ENCODE results near the gene TMEM271.

The TMEM271 gene

GRCh38 chr4:612052-612748, 36.1 kb upstream of the TMEM271 start:
- no peak for DNase-seq (ENCODE audit: extremely low spot score)
- ChIA-PET POLR2A (no interaction called here), CTCF (no interaction called here)
- no peak for TF ChIP-seq ARNT (IDR thresholded peaks at IDR 0.05)
- TF ChIP-seq SP1 (IDR thresholded peaks at IDR 0.05), result no peak
- TF ChIP-seq ELF4 (IDR thresholded peaks at IDR 0.05), result no peak
- no peak for TF ChIP-seq TARDBP (IDR thresholded peaks at IDR 0.05)
- TF ChIP-seq L3MBTL2 (conservative IDR thresholded peaks at IDR 0.05), result no peak
- no peak for TF ChIP-seq ZNF384 (IDR thresholded peaks at IDR 0.05)
- no peak for TF ChIP-seq SUZ12 (IDR thresholded peaks at IDR 0.05)
- TF ChIP-seq FOXA1 (IDR thresholded peaks at IDR 0.05), result no peak
- TF ChIP-seq HDGF (IDR thresholded peaks at IDR 0.05; ENCODE audit: borderline replicate concordance), result no peak
- TF ChIP-seq NFRKB (IDR thresholded peaks at IDR 0.05), result no peak
- no peak for TF ChIP-seq FOXK2 (IDR thresholded peaks at IDR 0.05)
- TF ChIP-seq BHLHE40 (IDR thresholded peaks at IDR 0.05; ENCODE audit: borderline replicate concordance), result no peak
- no peak for TF ChIP-seq FOXM1 (IDR thresholded peaks at IDR 0.05; ENCODE audit: borderline replicate concordance)
- TF ChIP-seq LEF1 (IDR thresholded peaks at IDR 0.05; ENCODE audit: borderline replicate concordance), result no peak
- TF ChIP-seq CTBP1 (IDR thresholded peaks at IDR 0.05; ENCODE audit: borderline replicate concordance), result no peak

- no peak for TF ChIP-seq FOXM1 (IDR thresholded peaks at IDR 0.05; ENCODE audit: borderline replicate concordance)
- TF ChIP-seq FOXK2 (IDR thresholded peaks at IDR 0.05), result no peak
- TF ChIP-seq L3MBTL2 (conservative IDR thresholded peaks at IDR 0.05), result no peak
- no peak for TF ChIP-seq ELF4 (IDR thresholded peaks at IDR 0.05)
- no peak for TF ChIP-seq ZNF384 (IDR thresholded peaks at IDR 0.05)
- TF ChIP-seq SUZ12 (IDR thresholded peaks at IDR 0.05), result no peak
- TF ChIP-seq LEF1 (IDR thresholded peaks at IDR 0.05; ENCODE audit: borderline replicate concordance), result no peak
- TF ChIP-seq CTBP1 (IDR thresholded peaks at IDR 0.05; ENCODE audit: borderline replicate concordance), result no peak
- no peak for TF ChIP-seq SP1 (IDR thresholded peaks at IDR 0.05)
- TF ChIP-seq TARDBP (IDR thresholded peaks at IDR 0.05), result no peak
- no peak for TF ChIP-seq PKNOX1 (IDR thresholded peaks at IDR 0.05)
- no peak for TF ChIP-seq HDGF (IDR thresholded peaks at IDR 0.05; ENCODE audit: borderline replicate concordance)
- no peak for TF ChIP-seq NFRKB (IDR thresholded peaks at IDR 0.05)
- POLR2A ChIA-PET, result no interaction called here
- CTCF ChIA-PET, result no interaction called here
These were observed 34.5 kb upstream of the TMEM271 start for GRCh38 chr4:610411-611261.

GRCh38 chr4:609400-610050, 33.4 kb upstream of the TMEM271 start:
- DNase-seq (ENCODE audit: extremely low spot score), result no peak
- ChIA-PET POLR2A (no interaction called here), CTCF (no interaction called here)

More at GRCh38 chr4:610411-611261, 34.5 kb upstream of the TMEM271 start:
- no peak for DNase-seq (ENCODE audit: extremely low spot score)

GRCh38 chr4:608236-608635, 32.1 kb upstream of the TMEM271 start:
- ChIA-PET POLR2A (no interaction called here), CTCF (no interaction called here)
- no peak for DNase-seq (ENCODE audit: extremely low spot score)
- no peak for TF ChIP-seq PKNOX1 (IDR thresholded peaks at IDR 0.05)
- no peak for TF ChIP-seq FOXM1 (IDR thresholded peaks at IDR 0.05; ENCODE audit: borderline replicate concordance)
- no peak for TF ChIP-seq HDGF (IDR thresholded peaks at IDR 0.05; ENCODE audit: borderline replicate concordance)
- no peak for TF ChIP-seq BHLHE40 (IDR thresholded peaks at IDR 0.05; ENCODE audit: borderline replicate concordance)
- no peak for TF ChIP-seq FOXK2 (IDR thresholded peaks at IDR 0.05)
- no peak for TF ChIP-seq ZNF384 (IDR thresholded peaks at IDR 0.05)
- no peak for TF ChIP-seq TARDBP (IDR thresholded peaks at IDR 0.05)
- TF ChIP-seq NFRKB (IDR thresholded peaks at IDR 0.05), result no peak
- no peak for TF ChIP-seq ARNT (IDR thresholded peaks at IDR 0.05)
- no peak for TF ChIP-seq FOXA1 (IDR thresholded peaks at IDR 0.05)
- TF ChIP-seq CTBP1 (IDR thresholded peaks at IDR 0.05; ENCODE audit: borderline replicate concordance), result no peak
- TF ChIP-seq SUZ12 (IDR thresholded peaks at IDR 0.05), result no peak
- TF ChIP-seq SP1 (IDR thresholded peaks at IDR 0.05), result no peak
- TF ChIP-seq L3MBTL2 (conservative IDR thresholded peaks at IDR 0.05), result no peak

More at GRCh38 chr4:609400-610050, 33.4 kb upstream of the TMEM271 start:
- TF ChIP-seq FOXK2 (IDR thresholded peaks at IDR 0.05) (no peak), PKNOX1 (IDR thresholded peaks at IDR 0.05) (peak; percentile 99)

- no peak for DNase-seq (ENCODE audit: extremely low spot score)
- POLR2A ChIA-PET, result no interaction called here
- CTCF ChIA-PET, result no interaction called here
- TF ChIP-seq L3MBTL2 (conservative IDR thresholded peaks at IDR 0.05) (no peak), FOXK2 (IDR thresholded peaks at IDR 0.05) (no peak), PKNOX1 (IDR thresholded peaks at IDR 0.05) (no peak), SP1 (IDR thresholded peaks at IDR 0.05) (no peak), HDGF (IDR thresholded peaks at IDR 0.05; ENCODE audit: borderline replicate concordance) (no peak), TARDBP (IDR thresholded peaks at IDR 0.05) (no peak), NFRKB (IDR thresholded peaks at IDR 0.05) (no peak), SUZ12 (IDR thresholded peaks at IDR 0.05) (no peak), BHLHE40 (IDR thresholded peaks at IDR 0.05; ENCODE audit: borderline replicate concordance) (no peak), ARNT (IDR thresholded peaks at IDR 0.05) (no peak), FOXM1 (IDR thresholded peaks at IDR 0.05; ENCODE audit: borderline replicate concordance) (no peak), ZNF384 (IDR thresholded peaks at IDR 0.05) (no peak), ELF4 (IDR thresholded peaks at IDR 0.05) (no peak), CTBP1 (IDR thresholded peaks at IDR 0.05; ENCODE audit: borderline replicate concordance) (no peak), LEF1 (IDR thresholded peaks at IDR 0.05; ENCODE audit: borderline replicate concordance) (no peak), FOXA1 (IDR thresholded peaks at IDR 0.05) (no peak)
These were observed 29.8 kb upstream of the TMEM271 start for GRCh38 chr4:605702-606425.
